HepG2 (cell line): Measurements from ENCODE around the gene COL4A6. TPM values are rescaled to one million over a fixed set of nuclear protein-coding genes. Genes with fewer than 3 reads are reported as not detected.

Source experiments
- ATAC-seq: fragments of 200-7000 bp; cut with Tn5 transposase; 3 replicates; pipeline ENCODE4 v1.9.1; 2020; ENCODE audit warnings: mild to moderate bottlenecking, moderate library complexity
- BruUV-seq: library from RNA; stranded (reverse); fragments of 400-500 nt; replicated peaks from 2 replicates; lab custom pipeline; 2021; lab: Mats Ljungman, UMichigan
- CTCF ChIA-PET: fragments of 300-600 bp; formaldehyde crosslinking; extraction: SDS; loops from one replicate; lab custom pipeline; 2021; ENCODE audit warnings: low total read pairs, inconsistent platforms, low intra/inter-chr PET ratio; lab: Yijun Ruan, JAX
- POLR2A ChIA-PET: fragments of 350-600 bp; sonication (Branson Sonifier 250); formaldehyde crosslinking; loops from one replicate; lab custom pipeline; 2020; ENCODE audit warnings: antibody characterized with exemption, inconsistent platforms; lab: Yijun Ruan, JAX
- DNase-seq: peaks from one replicate; pipeline ENCODE4 v3.0.0-alpha.2; 2015; ENCODE audit warnings: low spot score
- FAIRE-seq: peaks from 3 replicates; lab custom pipeline; 2011; peaks lifted over from hg19 to GRCh38; lab: Jason Lieb, UNC
- H2AFZ ChIP-seq: one replicate; pipeline ENCODE4 v1.6.1; 2011; ENCODE audit warnings: low read length, inconsistent platforms
- H3K27ac ChIP-seq: fragments of 300-600 bp; 3 replicates; pipeline ENCODE4 v1.8.0; 2011; ENCODE audit warnings: mixed run types, mild to moderate bottlenecking, mixed read lengths, low read length, inconsistent platforms; ENCODE audit not compliant: insufficient read depth; ENCODE audit errors: extremely low read length
- H3K27me3 ChIP-seq, 2 experiments: fragments of 200-600 bp in 1 of 2; 2 replicates in 1 of 2; 3 replicates in 1 of 2; pipeline versions ENCODE4 v1.6.0 to v1.8.0; 2011; ENCODE audit warnings: low read length in 2 of 2, mild to moderate bottlenecking in 2 of 2, moderate library complexity in 2 of 2, inconsistent platforms in 1 of 2; ENCODE audit not compliant: insufficient read depth in 2 of 2, control insufficient read depth in 1 of 2
- H3K36me3 ChIP-seq, 2 experiments: fragments of 200-600 bp in 1 of 2; replicated peaks in 1 of 2; 2 replicates in 1 of 2; 3 replicates in 1 of 2; pipeline versions ENCODE4 v1.5.1 to v1.8.0; 2011; ENCODE audit warnings: low read length in 2 of 2, inconsistent platforms in 1 of 2; ENCODE audit not compliant: insufficient read depth in 2 of 2, control insufficient read depth in 1 of 2
- H3K4me1 ChIP-seq: 2 replicates; pipeline ENCODE4 v1.5.1; 2012; ENCODE audit warnings: low read length, inconsistent platforms; ENCODE audit not compliant: insufficient read depth
- H3K4me2 ChIP-seq: 2 replicates; pipeline ENCODE4 v1.6.0; 2011; ENCODE audit warnings: low read depth, low read length, inconsistent platforms
- H3K4me3 ChIP-seq, 3 experiments: fragments of 200-600 bp in 1 of 3; sonication (generic), shearing (Covaris generic) in 1 of 3; replicated peaks in 1 of 3; 2 replicates each; pipeline ENCODE4 v1.5.1; 2011 to 2016; ENCODE audit warnings: low read length in 3 of 3, inconsistent platforms in 2 of 3, low read depth in 2 of 3, mild to moderate bottlenecking in 2 of 3, control low read depth in 1 of 3, mixed read lengths in 1 of 3; ENCODE audit not compliant: insufficient read depth in 1 of 3
- H3K79me2 ChIP-seq: one replicate; pipeline ENCODE4 v1.6.1; 2011; ENCODE audit warnings: low read length, inconsistent platforms; ENCODE audit not compliant: insufficient read depth
- H3K9ac ChIP-seq: 2 replicates; pipeline ENCODE4 v1.6.0; 2011; ENCODE audit warnings: mild to moderate bottlenecking, low read depth, low read length, inconsistent platforms; ENCODE audit not compliant: insufficient read depth
- H3K9me3 ChIP-seq: 2 replicates; pipeline ENCODE4 v1.5.1; 2012; ENCODE audit warnings: mild to moderate bottlenecking, low read length
- H4K20me1 ChIP-seq: 2 replicates; pipeline ENCODE4 v1.6.0; 2011; ENCODE audit warnings: inconsistent platforms, mild to moderate bottlenecking, low read length, moderate library complexity; ENCODE audit not compliant: insufficient read depth
- NR2F2 ChIP-seq: IDR thresholded peaks from 2 replicates; pipeline ENCODE4 v1.6.1; 2012; ENCODE audit warnings: low read depth, inconsistent platforms, borderline replicate concordance
- PAF1 ChIP-seq: IDR thresholded peaks from 2 replicates; pipeline ENCODE4 v1.6.1; 2016; ENCODE audit warnings: missing genetic modification reagents, missing compliant biosample characterization
- POLR2G ChIP-seq: fragments of 200-400 bp; formaldehyde crosslinking; IDR thresholded peaks from 2 replicates; pipeline ENCODE4 v1.6.1; 2018; ENCODE audit warnings: mild to moderate bottlenecking, low read depth, low read length, moderate library complexity
- ZBTB2 ChIP-seq: sonication (generic); formaldehyde crosslinking; IDR thresholded peaks from 2 replicates; pipeline ENCODE4 v1.8.0; 2022; ENCODE audit warnings: low read depth, missing genetic modification reagents
- ZNF616 ChIP-seq: sonication (generic); formaldehyde crosslinking; IDR thresholded peaks from 2 replicates; pipeline ENCODE4 v1.5.0; 2020; ENCODE audit warnings: low read depth, mild to moderate bottlenecking, missing genetic modification reagents
- WGBS: methylation state at CpG from one replicate; pipeline ENCODE4 v1.1.6; 2017; ENCODE audit warnings: low lambda C conversion rate; 5-methylcytosine and 5-hydroxymethylcytosine counted together
- in situ Hi-C: cut with HindIII; loops from 2 replicates; pipeline ENCODE4 v1.10.0; 2017; ENCODE audit warnings: low pct_unique_long_range_greater_than_20kb; ENCODE audit not compliant: extremely low pct_ligation_motif_present
- intact Hi-C: fragments of 100-400 bp; cut with micrococcal nuclease; formaldehyde crosslinking; loops from one replicate; pipeline ENCODE4 v1.10.0; 2022; ENCODE audit not compliant: unreplicated experiment
- polyA plus RNA-seq, 8 experiments: library from polyadenylated mRNA; depleted of rRNA in 3 of 8; stranded (reverse) in 7 of 8; unstranded in 1 of 8; fragments of >200 nt; fragmentation: Illumina TruSeq in 4 of 8; extraction: Trizol in 4 of 8; gene quantifications; 2 replicates each; pipeline versions ENCODE4 v1.2.1 to v1.2.3, GENCODE V29; 2011 to 2016; ENCODE audit warnings: low read depth in 4 of 8, missing spikeins in 1 of 8, mixed read lengths in 1 of 8; ENCODE audit not compliant: insufficient read depth in 1 of 8
- total RNA-seq, 5 experiments: library from RNA; depleted of rRNA; stranded (reverse); fragments of >200 nt; fragmentation: Illumina TruSeq; extraction: Trizol; gene quantifications; 2 replicates each; pipeline ENCODE4 v1.2.3, GENCODE V29; 2016; ENCODE audit warnings: low read depth in 1 of 5
- TF ChIP-seq, protein P1 (sequence below): sonication (generic); formaldehyde crosslinking; IDR thresholded peaks from 2 replicates; pipeline ENCODE4 v1.4.0; 2020; ENCODE audit warnings: low read depth, missing genetic modification reagents

COL4A6 gene
- total and polyA plus RNA-seq, 2 of the 13 experiments (the other 11 are each of a cell fraction or from before 2014, with no cell fraction given): 4.5 to 8.2 TPM

- CTCF ChIA-PET: no interaction called here
- Histone ChIP-seq H3K27me3 (no peaks in the 10 kb centered on the region), H4K20me1 (no peaks in the 10 kb centered on the region), H3K9me3 (no peaks in the 10 kb centered on the region), H3K36me3 (no peaks in the 10 kb centered on the region), H3K9ac (no peak overlapping the region), H2AFZ (no peak overlapping the region)
- DNase-seq: no peak
- WGBS: 100% methylated on average over 1 of the region's 1 CpG
- in situ Hi-C loops: no loop called here
- no TSS peak for BruUV-seq
- TF ChIP-seq PAF1 (no peak), ZBTB2 (CRISPR knock-in tag) (no peak), NR2F2 (no peak), ZNF616 (CRISPR knock-in tag) (no peak), POLR2G (no peak)
- TF ChIP-seq, protein P1, sequence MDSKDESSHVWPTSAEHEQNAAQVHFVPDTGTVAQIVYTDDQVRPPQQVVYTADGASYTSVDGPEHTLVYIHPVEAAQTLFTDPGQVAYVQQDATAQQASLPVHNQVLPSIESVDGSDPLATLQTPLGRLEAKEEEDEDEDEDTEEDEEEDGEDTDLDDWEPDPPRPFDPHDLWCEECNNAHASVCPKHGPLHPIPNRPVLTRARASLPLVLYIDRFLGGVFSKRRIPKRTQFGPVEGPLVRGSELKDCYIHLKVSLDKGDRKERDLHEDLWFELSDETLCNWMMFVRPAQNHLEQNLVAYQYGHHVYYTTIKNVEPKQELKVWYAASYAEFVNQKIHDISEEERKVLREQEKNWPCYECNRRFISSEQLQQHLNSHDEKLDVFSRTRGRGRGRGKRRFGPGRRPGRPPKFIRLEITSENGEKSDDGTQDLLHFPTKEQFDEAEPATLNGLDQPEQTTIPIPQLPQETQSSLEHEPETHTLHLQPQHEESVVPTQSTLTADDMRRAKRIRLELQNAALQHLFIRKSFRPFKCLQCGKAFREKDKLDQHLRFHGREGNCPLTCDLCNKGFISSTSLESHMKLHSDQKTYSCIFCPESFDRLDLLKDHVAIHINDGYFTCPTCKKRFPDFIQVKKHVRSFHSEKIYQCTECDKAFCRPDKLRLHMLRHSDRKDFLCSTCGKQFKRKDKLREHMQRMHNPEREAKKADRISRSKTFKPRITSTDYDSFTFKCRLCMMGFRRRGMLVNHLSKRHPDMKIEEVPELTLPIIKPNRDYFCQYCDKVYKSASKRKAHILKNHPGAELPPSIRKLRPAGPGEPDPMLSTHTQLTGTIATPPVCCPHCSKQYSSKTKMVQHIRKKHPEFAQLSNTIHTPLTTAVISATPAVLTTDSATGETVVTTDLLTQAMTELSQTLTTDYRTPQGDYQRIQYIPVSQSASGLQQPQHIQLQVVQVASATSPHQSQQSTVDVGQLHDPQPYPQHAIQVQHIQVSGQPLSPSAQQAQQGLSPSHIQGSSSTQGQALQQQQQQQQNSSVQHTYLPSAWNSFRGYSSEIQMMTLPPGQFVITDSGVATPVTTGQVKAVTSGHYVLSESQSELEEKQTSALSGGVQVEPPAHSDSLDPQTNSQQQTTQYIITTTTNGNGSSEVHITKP (CRISPR knock-in tag): no peak
- TF ChIP-seq, all 625 proteins: peak for 0
- POLR2A ChIA-PET: no interaction called here
- H3K4me2 ChIP-seq: no peak overlapping the region
- intact Hi-C loops: no loop called here
- no peak overlapping the region for H3K4me3 ChIP-seq
- ATAC-seq (no peak), FAIRE-seq (no peak)
- no peaks in the 10 kb centered on the region for H3K4me1 ChIP-seq
- no peak overlapping the region for H3K27ac ChIP-seq
- H3K79me2 ChIP-seq: no peaks in the 10 kb centered on the region
Observed at GRCh38 chrX:108366644-108367406, 71.4 kb downstream of the COL4A6 start.
